Heart left ventricle (tissue), 16 donors: ENCODE measurements around the gene OTOP2. TPM values are rescaled to one million over a fixed set of nuclear protein-coding genes. Genes with fewer than 3 reads are reported as not detected.

Experiments used
- ATAC-seq, 4 donors: fragments of 200-7000 bp; cut with Tn5 transposase; one replicate each; pipeline ENCODE4 v1.9.1; 2020 to 2022; ENCODE audit warnings: moderate library complexity in 4 of 4, mild to moderate bottlenecking in 3 of 4, moderate number of reproducible peaks in 1 of 4
- DNase-seq, 5 donors: peaks; one replicate each; pipeline ENCODE4 v3.0.0-alpha.2; 2020
- H3K27ac ChIP-seq, 12 donors: fragments of 200-600 bp; sonication (generic) in 4 of 12; one replicate each; pipeline versions ENCODE4 v1.5.0 to v1.8.0; 2016 to 2022; ENCODE audit warnings: mild to moderate bottlenecking in 2 of 12
- H3K27me3 ChIP-seq, 9 donors: fragments of 200-600 bp; sonication (generic) in 2 of 9; one replicate each; pipeline versions ENCODE4 v1.5.1 to v1.8.0; 2016 to 2022; ENCODE audit warnings: mild to moderate bottlenecking in 3 of 9
- H3K36me3 ChIP-seq, 9 donors: fragments of 200-600 bp; sonication (generic) in 2 of 9; one replicate each; pipeline versions ENCODE4 v1.5.0 to v1.8.0; 2018 to 2022; ENCODE audit warnings: mild to moderate bottlenecking in 2 of 9
- H3K4me1 ChIP-seq, 12 donors: fragments of 200-600 bp; sonication (generic) in 4 of 12; one replicate each; pipeline versions ENCODE4 v1.5.0 to v1.8.0; 2016 to 2022; ENCODE audit warnings: mild to moderate bottlenecking in 3 of 12
- H3K4me3 ChIP-seq, 12 donors: fragments of 200-600 bp; sonication (generic) in 4 of 12; one replicate each; pipeline versions ENCODE4 v1.5.0 to v1.8.0; 2017 to 2022; ENCODE audit warnings: mild to moderate bottlenecking in 9 of 12, moderate library complexity in 4 of 12
- H3K9me3 ChIP-seq, 12 donors: fragments of 200-600 bp; sonication (generic) in 4 of 12; one replicate each; pipeline versions ENCODE4 v1.5.0 to v1.8.0; 2016 to 2022; ENCODE audit warnings: mild to moderate bottlenecking in 1 of 12
- POLR2A ChIP-seq, 2 donors: fragments of 450-650 bp; IDR thresholded peaks; one replicate each; pipeline ENCODE4 v1.6.1; 2017; ENCODE audit warnings: antibody characterized with exemption in 2 of 2, mild to moderate bottlenecking in 2 of 2, moderate library complexity in 2 of 2
- WGBS, 4 donors: extraction: QIAGEN DNeasy Blood & Tissue Kit in 2 of 4; methylation state at CpG; one replicate each; pipeline versions ENCODE4 v1.1.5 to v1.1.7; 2013 to 2018; 5-methylcytosine and 5-hydroxymethylcytosine counted together
- intact Hi-C, 10 donors: fragments of 100-400 bp; cut with DNase I; formaldehyde crosslinking; loops; one replicate each; pipeline versions ENCODE4 v1.11.1 to v1.14.2; 2022
- polyA plus RNA-seq, 2 donors: library from polyadenylated mRNA; stranded (reverse); fragments of 200-250 nt; gene quantifications; one replicate each; pipeline ENCODE4 v1.2.3, GENCODE V29; 2013
- total RNA-seq, 9 donors: library from RNA; depleted of rRNA in 2 of 9; stranded (reverse); fragments of >200 nt in 2 of 9; fragmentation: NEBNext Ultra II Directional in 3 of 9; extraction: Animal tissue kit (Norgen Biotek cat#: 25700) in 3 of 9; gene quantifications; one replicate each; pipeline versions ENCODE4 v1.1.0 to v1.2.4, GENCODE V29; 2016 to 2023
- TF ChIP-seq, protein P1 (sequence below), 12 donors: fragments of 200-600 bp; sonication (generic) in 4 of 12; IDR thresholded peaks; one replicate each; pipeline versions ENCODE4 v1.5.0 to v1.8.0; 2018 to 2022; ENCODE audit warnings: antibody characterized with exemption in 12 of 12, mild to moderate bottlenecking in 5 of 12
- donor health status: ischemic (EF 13 %, LVEDD 7.1; RV severe dilation, severe dysfunction).
- donor health status: healthy with polysubstance abuse.
- donor health status: DM: no; HTN: yes; CAD: no.
- donor health status: DM: no; HTN: no; CAD: no.
- donor health status: ischemic (EF 25% LVEDD 6.9; RV normal size, moderate dysfunction).
- donor health status: ischemic (EF 25% LVEDD 5.7; RV mildly dilated, moderate dysfunction).
- donor health status: healthy.
- donor health status: DM: yes; HTN: yes; CAD: no.
- donor health status: ischemic (EF 35%, LVEDD 5.7; RV mildly dilated, moderate dysfunction).
- donor health status: nonischemic (EF 11% LVEDD 7.7; RV severe dilation, severe dysfunction).
- donor health status: DM: yes; HTN: yes; CAD: no.
- donor health status: PGD.
- donor health status: ischemic (EF 29% LVEDD 5.4; RV normal size, mild dysfunction).
- donor health status: nonischemic (EF 23%, LVEDD 6.1; RV moderate dilation, normal function).

Gene OTOP2
- total and polyA plus RNA-seq, 11 donors: not detected

DNA sequence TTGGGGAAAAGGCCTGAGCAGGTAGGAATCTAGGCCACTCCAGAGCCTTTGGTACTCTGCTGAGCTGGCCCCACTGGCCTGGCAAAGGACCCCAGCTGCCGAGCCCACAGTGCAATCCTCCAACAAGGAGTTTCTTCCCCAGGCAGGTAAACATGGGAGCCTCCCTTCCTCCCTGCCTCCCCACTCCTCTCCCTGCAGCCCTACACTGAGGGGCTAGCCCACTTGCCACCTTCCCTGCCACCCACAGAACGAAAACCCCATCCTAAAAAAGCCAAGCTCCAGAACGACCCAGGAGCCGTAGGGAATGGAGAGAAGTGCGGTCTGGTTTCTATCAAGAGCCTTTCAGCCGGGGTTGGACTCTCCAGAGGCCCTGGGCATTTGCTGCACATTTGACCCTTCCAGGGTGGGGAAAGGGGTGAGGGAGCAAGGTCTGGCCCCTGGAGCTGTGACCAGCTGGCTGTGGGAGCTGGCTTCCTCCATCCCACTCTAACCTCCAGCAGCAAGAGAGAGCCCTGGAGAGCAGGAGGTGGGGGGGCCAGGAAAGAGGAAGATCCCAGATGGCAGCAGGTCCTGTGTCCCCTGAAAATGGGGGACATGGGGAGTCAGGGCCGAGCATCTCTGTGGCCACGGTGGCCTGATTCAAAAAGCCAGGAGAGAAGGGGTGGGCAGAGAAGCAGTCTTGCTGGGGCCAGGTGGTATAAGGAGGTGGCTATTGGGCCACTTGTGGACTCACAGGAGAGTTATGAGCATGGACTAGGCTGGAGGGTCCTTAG lies 47.2 kb downstream of the OTOP2 start:
- H3K4me1 ChIP-seq: peaks cover 0 to 26% (median 12%) of the 10 kb centered on the region in 12 donors
- H3K36me3 ChIP-seq: no peaks in the 10 kb centered on the region
- 54 to 66% (median 57%) methylated on average over 8 of the region's 8 CpGs for WGBS, 4 donors
- H3K9me3 ChIP-seq: no peaks in the 10 kb centered on the region
- H3K27me3 ChIP-seq: peaks cover 0 to 25% (median 0%) of the 10 kb centered on the region in 9 donors
- intact Hi-C loops: loop anchor here in 1 of 10 donors (10.0 kb wide), 1 partner anchor 64 kb away; no protein-coding TSS in a partner anchor
- peak overlapping the region; percentile 69 to 95 (median 76) for H3K4me3 ChIP-seq
- peak in 2 of 4 donors; percentile 19 to 32 for ATAC-seq
- DNase-seq: no peak
- TF ChIP-seq, protein P1, sequence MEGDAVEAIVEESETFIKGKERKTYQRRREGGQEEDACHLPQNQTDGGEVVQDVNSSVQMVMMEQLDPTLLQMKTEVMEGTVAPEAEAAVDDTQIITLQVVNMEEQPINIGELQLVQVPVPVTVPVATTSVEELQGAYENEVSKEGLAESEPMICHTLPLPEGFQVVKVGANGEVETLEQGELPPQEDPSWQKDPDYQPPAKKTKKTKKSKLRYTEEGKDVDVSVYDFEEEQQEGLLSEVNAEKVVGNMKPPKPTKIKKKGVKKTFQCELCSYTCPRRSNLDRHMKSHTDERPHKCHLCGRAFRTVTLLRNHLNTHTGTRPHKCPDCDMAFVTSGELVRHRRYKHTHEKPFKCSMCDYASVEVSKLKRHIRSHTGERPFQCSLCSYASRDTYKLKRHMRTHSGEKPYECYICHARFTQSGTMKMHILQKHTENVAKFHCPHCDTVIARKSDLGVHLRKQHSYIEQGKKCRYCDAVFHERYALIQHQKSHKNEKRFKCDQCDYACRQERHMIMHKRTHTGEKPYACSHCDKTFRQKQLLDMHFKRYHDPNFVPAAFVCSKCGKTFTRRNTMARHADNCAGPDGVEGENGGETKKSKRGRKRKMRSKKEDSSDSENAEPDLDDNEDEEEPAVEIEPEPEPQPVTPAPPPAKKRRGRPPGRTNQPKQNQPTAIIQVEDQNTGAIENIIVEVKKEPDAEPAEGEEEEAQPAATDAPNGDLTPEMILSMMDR (IDR thresholded peaks at IDR 0.05): no peak
- no peak for TF ChIP-seq POLR2A (IDR thresholded peaks at IDR 0.05)
- peak overlapping the region; percentile 52 to 81 (median 70) for H3K27ac ChIP-seq

DNA sequence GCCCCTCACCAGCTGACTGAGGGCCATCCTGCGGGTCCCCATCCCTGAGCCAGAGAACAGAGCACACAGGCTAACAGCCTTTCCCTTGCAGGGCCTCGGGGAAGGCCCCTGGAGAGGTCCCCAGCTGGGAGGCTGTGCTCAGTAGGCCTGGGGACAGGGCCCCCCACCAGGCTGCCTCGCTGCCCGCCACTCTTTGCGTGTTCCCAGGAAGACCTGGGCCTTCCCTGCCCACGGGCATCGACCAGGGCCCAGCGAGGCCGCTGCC lies 47.7 kb downstream of the OTOP2 start:
- peak overlapping the region; percentile 33 to 81 (median 70) for H3K27ac ChIP-seq
- H3K9me3 ChIP-seq: no peaks in the 10 kb centered on the region
- DNase-seq (no peak), ATAC-seq (no peak)
- peaks cover 0 to 26% (median 12%) of the 10 kb centered on the region in 12 donors for H3K4me1 ChIP-seq
- TF ChIP-seq POLR2A (IDR thresholded peaks at IDR 0.05): no peak
- TF ChIP-seq, protein P1 (IDR thresholded peaks at IDR 0.05): no peak
- peaks cover 0 to 25% (median 0%) of the 10 kb centered on the region in 9 donors for H3K27me3 ChIP-seq
- no peaks in the 10 kb centered on the region for H3K36me3 ChIP-seq
- WGBS, 4 donors: 12 to 31% (median 23%) methylated on average over 6 to 9 of the region's 9 CpGs
- intact Hi-C loops: loop anchor here in 1 of 10 donors (10.0 kb wide), 1 partner anchor 63 kb away; no protein-coding TSS in a partner anchor
- peak overlapping the region; percentile 69 to 95 (median 76) for H3K4me3 ChIP-seq

DNA sequence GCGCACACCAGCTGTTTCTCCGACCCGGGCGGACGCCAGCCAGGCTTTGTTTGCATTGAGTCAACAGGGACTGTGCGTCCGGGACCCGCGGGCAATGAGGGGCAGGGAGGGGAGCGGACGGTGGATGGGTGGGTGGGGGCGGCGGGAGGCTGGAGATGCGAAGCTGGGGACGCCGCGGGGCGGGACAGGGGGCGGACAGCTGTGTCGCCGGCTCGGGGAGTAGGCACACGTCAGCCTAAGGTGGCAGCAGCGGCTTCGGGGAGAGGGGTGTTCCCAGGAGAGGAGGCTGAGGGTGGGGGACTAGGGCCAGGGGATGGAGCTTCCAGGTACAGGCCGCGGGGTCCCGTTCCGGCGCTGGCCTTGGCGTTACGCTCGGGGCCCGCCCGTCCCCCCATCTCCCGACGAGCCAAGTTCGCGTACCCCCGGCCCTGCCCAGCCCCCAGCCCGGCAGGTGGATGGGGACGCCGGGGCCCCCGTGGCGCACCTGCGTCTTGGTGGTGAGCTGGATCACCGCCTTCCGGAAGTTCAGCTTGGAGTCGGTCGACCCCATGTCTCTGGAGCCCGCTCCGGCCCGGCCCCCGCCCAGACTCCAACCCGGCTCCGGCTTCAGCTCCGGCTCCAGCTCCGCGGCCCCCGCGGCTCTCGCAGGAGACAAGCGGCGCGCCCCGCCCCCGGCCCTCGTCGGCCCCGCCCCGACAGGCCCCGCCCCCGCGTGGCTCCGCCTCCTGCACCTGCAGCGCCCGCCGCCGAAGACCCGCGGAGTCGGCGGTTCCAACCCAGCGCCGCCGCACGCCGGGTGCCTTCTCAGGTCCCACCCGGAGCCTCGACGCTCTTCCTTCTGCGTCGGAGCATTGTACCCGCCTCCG lies 48.3 kb downstream of the OTOP2 start, which contains the start of gene HID1:
TSS of gene HID1 (minus strand) at position 653 of the 866 bp plus-strand sequence. CDS start at position 550, 103 bp downstream.
- Histone ChIP-seq H3K4me1 (peaks cover 0 to 26% (median 12%) of the 10 kb centered on the region in 12 donors), H3K36me3 (no peaks in the 10 kb centered on the region), H3K27me3 (peaks cover 0 to 25% (median 0%) of the 10 kb centered on the region in 9 donors), H3K27ac (peak within 1 kb of the TSS; percentile 52 to 81 (median 70)), H3K9me3 (no peaks in the 10 kb centered on the region), H3K4me3 (peak within 1 kb of the TSS; percentile 69 to 95 (median 76))
- ATAC-seq (peak in 3 of 4 donors; percentile 53 to 80 (median 71)), DNase-seq (peak; percentile 47 to 87 (median 66))
- intact Hi-C loops: loop anchor here in 1 of 10 donors (10.0 kb wide), 1 partner anchor 62 kb away; no protein-coding TSS in a partner anchor
- TF ChIP-seq POLR2A (IDR thresholded peaks at IDR 0.05): peak in 1 of 2 donors; percentile 20
- TF ChIP-seq, protein P1 (IDR thresholded peaks at IDR 0.05): no peak
- 1 to 5% (median 3%) methylated on average over 36 to 95 of the region's 95 CpGs for WGBS, 4 donors
